CD4-positive, alpha-beta T cell (primary cell): Measurements from ENCODE around the gene TSC22D1. TPM values are rescaled to one million over a fixed set of nuclear protein-coding genes. Genes with fewer than 3 reads are reported as not detected.

Source experiments
- ATAC-seq: fragments of 200-7000 bp; cut with Tn5 transposase; one replicate; pipeline ENCODE4 v1.10.0; 2022; ENCODE audit warnings: mild to moderate bottlenecking; ENCODE audit not compliant: poor library complexity
- CTCF ChIA-PET: fragments of 350-600 bp; sonication (Branson Sonifier 250); formaldehyde crosslinking; loops from one replicate; lab custom pipeline; 2021; ENCODE audit warnings: antibody characterized with exemption, inconsistent platforms; lab: Charles Lee
- POLR2A ChIA-PET: fragments of 350-600 bp; sonication (Branson Sonifier 250); formaldehyde crosslinking; loops from one replicate; lab custom pipeline; 2021; ENCODE audit warnings: antibody characterized with exemption, inconsistent platforms; lab: Charles Lee
- DNase-seq, 14 experiments: peaks; one replicate each; pipeline ENCODE4 v3.0.0-alpha.2; 2013 to 2020; ENCODE audit warnings: mixed read lengths in 2 of 14
- H3K27ac ChIP-seq, 2 donors: one replicate each; pipeline versions ENCODE4 v1.5.1 to v1.7.0; 2013; ENCODE audit warnings: low read length in 2 of 2, low read depth in 1 of 2, mild to moderate bottlenecking in 1 of 2
- H3K27me3 ChIP-seq, 2 experiments: 1 replicate in 1 of 2; 2 replicates in 1 of 2; pipeline versions ENCODE4 v1.6.1 to v1.7.0; 2013; ENCODE audit warnings: low read length in 2 of 2, control low read depth in 1 of 2, mild to moderate bottlenecking in 1 of 2, moderate library complexity in 1 of 2; ENCODE audit not compliant: insufficient read depth in 2 of 2, control insufficient read depth in 1 of 2
- H3K36me3 ChIP-seq: one replicate; pipeline ENCODE4 v1.6.1; 2013; ENCODE audit warnings: low read length, control low read depth; ENCODE audit not compliant: insufficient read depth
- H3K4me1 ChIP-seq: one replicate; pipeline ENCODE4 v1.6.1; 2013; ENCODE audit warnings: low read length, control low read depth; ENCODE audit not compliant: insufficient read depth
- H3K4me3 ChIP-seq: one replicate; pipeline ENCODE4 v1.5.1; 2013; ENCODE audit warnings: mild to moderate bottlenecking, low read length, moderate library complexity
- H3K9me3 ChIP-seq, 2 experiments: 1 replicate in 1 of 2; 2 replicates in 1 of 2; pipeline versions ENCODE4 v1.6.1 to v1.7.0; 2013; ENCODE audit warnings: low read length in 2 of 2, mild to moderate bottlenecking in 2 of 2, control low read depth in 1 of 2, moderate library complexity in 1 of 2; ENCODE audit not compliant: control insufficient read depth in 1 of 2, insufficient read depth in 1 of 2
- H3K27ac Mint-ChIP-seq: one replicate; pipeline ENCODE4 v1.8.0; 2020; ENCODE audit warnings: mixed read lengths
- H3K27me3 Mint-ChIP-seq: one replicate; pipeline ENCODE4 v1.8.0; 2021; ENCODE audit warnings: mixed read lengths
- H3K36me3 Mint-ChIP-seq: one replicate; pipeline ENCODE4 v1.8.0; 2021; ENCODE audit warnings: low read depth, mixed read lengths
- H3K4me1 Mint-ChIP-seq: one replicate; pipeline ENCODE4 v1.8.0; 2021; ENCODE audit warnings: low read depth, mixed read lengths
- H3K4me3 Mint-ChIP-seq: one replicate; pipeline ENCODE4 v1.8.0; 2020; ENCODE audit warnings: mild to moderate bottlenecking, mixed read lengths
- H3K9me3 Mint-ChIP-seq: one replicate; pipeline ENCODE4 v1.8.0; 2020; ENCODE audit warnings: mixed read lengths
- CTCF ChIP-seq: fragments of 200-600 bp; IDR thresholded peaks from one replicate; pipeline ENCODE4 v1.8.0; 2022; ENCODE audit warnings: antibody characterized with exemption, mild to moderate bottlenecking
- intact Hi-C, 2 experiments: fragments of 100-400 bp; cut with DNase I in 1 of 2; cut with micrococcal nuclease in 1 of 2; formaldehyde crosslinking; loops; one replicate each; pipeline versions ENCODE4 v1.15.1 to v1.9.0; 2023 to 2025; cut with DNase I, micrococcal nuclease
- total RNA-seq, 174 experiments: library from RNA in 2 of 174; stranded (reverse) in 2 of 174; gene quantifications; one replicate each; pipeline ENCODE4 v1.2.3 and lab custom pipeline; 2021 to 2026

Gene TSC22D1
- total RNA-seq, 2 experiments from 2014 or later: 24.0 to 26.5 TPM

GRCh38 chr13:44382635-44383145 is 193.4 kb downstream of the TSC22D1 start:
- Histone ChIP-seq H3K36me3 (no peaks in the 10 kb centered on the region), H3K27me3 (no peaks in the 10 kb centered on the region), H3K27ac (no peak overlapping the region), H3K9me3 (no peaks in the 10 kb centered on the region), H3K4me3 (no peak overlapping the region), H3K4me1 (no peaks in the 10 kb centered on the region)
- intact Hi-C loops: no loop called here
- no peak overlapping the region for H3K4me3 Mint-ChIP-seq
- ATAC-seq (no peak), DNase-seq (no peak)
- no peaks in the 10 kb centered on the region for H3K36me3 Mint-ChIP-seq
- H3K4me1 Mint-ChIP-seq: no peaks in the 10 kb centered on the region
- H3K27ac Mint-ChIP-seq: no peak overlapping the region
- POLR2A ChIA-PET: no interaction called here
- CTCF ChIA-PET: interaction anchor here (0.7 kb wide), 1 partner anchor 195 kb away, joined by 3 read pairs; no protein-coding TSS in a partner anchor
- no peak for TF ChIP-seq CTCF
- H3K27me3 Mint-ChIP-seq: no peaks in the 10 kb centered on the region
- H3K9me3 Mint-ChIP-seq: no peaks in the 10 kb centered on the region

Other genes starting within 250 kb of the TSC22D1 start
- gene SERP2, start 202.5 kb downstream of the TSC22D1 start, total RNA-seq: not detected